RWPE1 (cell line): ENCODE data around the gene TMEM184C.

Experiments
- CTCF ChIA-PET: fragments of 350-600 bp; sonication (Branson Sonifier 250); formaldehyde crosslinking; extraction: SDS; loops from one replicate; lab custom pipeline; 2021; lab: Yijun Ruan, JAX
- POLR2A ChIA-PET: fragments of 400-600 bp; formaldehyde crosslinking; extraction: SDS; loops from one replicate; lab custom pipeline; 2020; ENCODE audit warnings: antibody characterized with exemption; ENCODE audit not compliant: low non-redundant PET; lab: Yijun Ruan, JAX
- DNase-seq: peaks from one replicate; pipeline ENCODE4 v3.0.0; 2012; ENCODE audit warnings: low spot score
- H3K27ac ChIP-seq: fragments of 450-650 bp; 2 replicates; pipeline ENCODE4 v1.5.1; 2017
- CTCF ChIP-seq: fragments of 450-650 bp; conservative IDR thresholded peaks from 2 replicates; pipeline ENCODE4 v1.5.1; 2017; ENCODE audit warnings: low read depth, mild to moderate bottlenecking

Gene TMEM184C

GRCh38 chr4:147580396-147580795 lies 36.8 kb upstream of the TMEM184C start:
- DNase-seq = no peak
- POLR2A ChIA-PET = no interaction called here
- no peak overlapping the region for H3K27ac ChIP-seq
- TF ChIP-seq CTCF = no peak
- CTCF ChIA-PET = interaction anchor here (1.7 kb wide), 1 partner anchor 62 kb away, joined by 4 read pairs; no protein-coding TSS in a partner anchor

GRCh38 chr4:147581606-147582350 lies 35.4 kb upstream of the TMEM184C start:
- TF ChIP-seq CTCF = no peak
- no peak overlapping the region for H3K27ac ChIP-seq
- ChIA-PET POLR2A (no interaction called here), CTCF (interaction anchor here (0.6 to 1.7 kb wide), 3 partner anchors 23 to 509 kb away, joined by 3 to 4 read pairs (median 4); no protein-coding TSS in a partner anchor)
- no peak for DNase-seq

DNA sequence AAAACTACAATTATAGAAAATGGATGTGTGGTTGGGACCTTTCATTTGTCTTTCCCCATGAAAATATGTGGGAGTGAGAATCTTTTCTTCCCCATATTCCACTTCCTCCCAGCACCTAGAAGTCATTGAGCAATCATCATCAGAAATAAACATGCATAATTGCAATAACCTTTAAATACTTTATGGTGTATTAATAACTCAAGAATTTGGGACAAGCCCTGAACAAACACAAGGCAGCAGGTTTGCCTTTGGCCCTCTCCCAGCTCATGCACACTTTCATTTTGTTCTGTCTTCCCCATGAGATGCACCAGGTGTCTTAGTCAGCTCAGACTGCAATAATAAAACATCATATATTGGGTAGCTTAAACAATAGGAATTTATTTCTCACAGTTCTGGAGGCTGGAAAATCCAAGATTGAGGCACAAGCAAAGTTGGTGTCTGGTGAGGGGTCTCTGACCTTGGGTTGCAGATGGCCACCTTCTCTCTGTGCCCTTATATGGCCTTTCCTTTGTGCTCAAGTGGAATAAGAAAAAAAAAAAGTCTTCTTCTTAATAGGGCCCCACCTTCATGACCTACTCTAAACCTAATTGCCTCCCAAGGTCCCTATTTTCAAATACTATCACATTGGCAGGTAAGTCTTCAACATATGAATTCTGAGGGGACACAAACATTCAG lies 34.7 kb upstream of the TMEM184C start:
- POLR2A ChIA-PET = no interaction called here
- CTCF ChIA-PET = interaction anchor here (0.6 to 0.8 kb wide), 2 partner anchors 23 to 260 kb away, joined by 3 to 4 read pairs; no protein-coding TSS in a partner anchor
- no peak overlapping the region for H3K27ac ChIP-seq
- no peak for TF ChIP-seq CTCF
- peak; percentile 73 for DNase-seq

GRCh38 chr4:147583876-147584275 lies 33.3 kb upstream of the TMEM184C start:
- no peak for DNase-seq
- TF ChIP-seq CTCF = no peak
- POLR2A ChIA-PET = no interaction called here
- CTCF ChIA-PET = interaction anchor here (0.8 kb wide), 1 partner anchor 65 kb away, joined by 8 read pairs; no protein-coding TSS in a partner anchor
- H3K27ac ChIP-seq = no peak overlapping the region

- H3K27ac ChIP-seq = no peak overlapping the region
- no peak for DNase-seq
- POLR2A ChIA-PET = no interaction called here
- CTCF ChIA-PET = interaction anchor here (0.6 to 0.7 kb wide), 2 partner anchors 9 to 489 kb away, joined by 3 read pairs; no protein-coding TSS in a partner anchor
- no peak for TF ChIP-seq CTCF
Measured at GRCh38 chr4:147586032-147586431, 31.2 kb upstream of the TMEM184C start.

GRCh38 chr4:147586637-147587036 lies 30.6 kb upstream of the TMEM184C start:
- TF ChIP-seq CTCF = no peak
- POLR2A ChIA-PET = no interaction called here
- DNase-seq = no peak
- H3K27ac ChIP-seq = no peak overlapping the region
- CTCF ChIA-PET = interaction anchor here (0.6 to 0.7 kb wide), 2 partner anchors 10 to 490 kb away, joined by 3 read pairs; no protein-coding TSS in a partner anchor
